ENCODE measurements around the gene FARSB.

GRCh38 chr2:222547083-222547482 lies 108.8 kb downstream of the FARSB start:
- TF ChIP-seq CTCF (conservative IDR thresholded peaks at IDR 0.05) (no peak), EZH2 (IDR thresholded peaks at IDR 0.05; ENCODE audit: low read depth) (no peak)
